Thymus (tissue), 11 donors: ENCODE results near the gene RAB21. TPM values are rescaled to one million over a fixed set of nuclear protein-coding genes. Genes with fewer than 3 reads are reported as not detected.
A peak's percentile ranks its signal among the peaks of the same experiment; 100 is the strongest.

Experiments
- DNase-seq, 9 donors: peaks; one replicate each; pipeline ENCODE4 v3.0.0-alpha.2; 2013; ENCODE audit warnings: low spot score in 9 of 9, low read depth in 6 of 9, missing footprints in 1 of 9
- H3K27ac ChIP-seq, 2 donors: one replicate each; pipeline ENCODE4 v1.5.1; 2013; ENCODE audit warnings: control low read depth in 1 of 2, low read depth in 1 of 2, low read length in 1 of 2, mild to moderate bottlenecking in 1 of 2, moderate library complexity in 1 of 2
- H3K27me3 ChIP-seq, 2 donors: one replicate each; pipeline ENCODE4 v1.5.1; 2013; ENCODE audit warnings: low read length in 1 of 2; ENCODE audit not compliant: control insufficient read depth in 2 of 2, insufficient read depth in 1 of 2
- H3K36me3 ChIP-seq, 2 donors: one replicate each; pipeline ENCODE4 v1.5.1; 2013; ENCODE audit warnings: low read length in 1 of 2, mild to moderate bottlenecking in 1 of 2, moderate library complexity in 1 of 2; ENCODE audit not compliant: control insufficient read depth in 2 of 2, insufficient read depth in 2 of 2
- H3K4me1 ChIP-seq, 2 donors: one replicate each; pipeline ENCODE4 v1.5.1; 2013; ENCODE audit warnings: low read length in 2 of 2; ENCODE audit not compliant: control insufficient read depth in 2 of 2, insufficient read depth in 2 of 2
- H3K4me3 ChIP-seq, 2 donors: one replicate each; pipeline ENCODE4 v1.5.1; 2013; ENCODE audit warnings: low read length in 2 of 2, control low read depth in 1 of 2, mild to moderate bottlenecking in 1 of 2
- H3K9me3 ChIP-seq, 2 donors: one replicate each; pipeline ENCODE4 v1.5.1; 2013; ENCODE audit warnings: low read length in 1 of 2, mild to moderate bottlenecking in 1 of 2; ENCODE audit not compliant: control insufficient read depth in 2 of 2, insufficient read depth in 1 of 2
- WGBS: extraction: QIAGEN DNeasy Blood & Tissue Kit; methylation state at CpG from one replicate; pipeline ENCODE4 v1.1.7; 2013; 5-methylcytosine and 5-hydroxymethylcytosine counted together
- polyA plus RNA-seq: library from polyadenylated mRNA; stranded (reverse); fragments of 200-250 nt; gene quantifications from one replicate; pipeline ENCODE4 v1.2.3, GENCODE V29; 2013
- total RNA-seq: library from RNA; stranded (reverse); fragments of 120-200 nt; gene quantifications from one replicate; pipeline ENCODE4 v1.2.4, GENCODE V29; 2013
- donor health status: healthy.

Gene RAB21
- total and polyA plus RNA-seq, 2 donors = 21.9 to 36.8 TPM

GRCh38 chr12:71782017-71782416 lies 27.4 kb downstream of the RAB21 start:
- 59% methylated on average over 4 of the region's 4 CpGs for WGBS
- H3K27ac ChIP-seq = no peak overlapping the region
- H3K27me3 ChIP-seq = no peaks in the 10 kb centered on the region

GRCh38 chr12:71786829-71787228 lies 32.2 kb downstream of the RAB21 start:
- H3K9me3 ChIP-seq = no peaks in the 10 kb centered on the region
- H3K4me1 ChIP-seq = no peaks in the 10 kb centered on the region
- H3K36me3 ChIP-seq = peaks cover 6 to 28% of the 10 kb centered on the region in 2 donors
- no peak for DNase-seq
- no peak overlapping the region for H3K4me3 ChIP-seq
- no peaks in the 10 kb centered on the region for H3K27me3 ChIP-seq
- H3K27ac ChIP-seq = no peak overlapping the region
- WGBS = 63% methylated on average over 1 of the region's 1 CpG

More at GRCh38 chr12:71782017-71782416, 27.4 kb downstream of the RAB21 start:
- DNase-seq = no peak
- peaks cover 11 to 31% of the 10 kb centered on the region in 2 donors for H3K36me3 ChIP-seq
- no peaks in the 10 kb centered on the region for H3K4me1 ChIP-seq
- no peaks in the 10 kb centered on the region for H3K9me3 ChIP-seq
- H3K4me3 ChIP-seq = no peak overlapping the region

- H3K36me3 ChIP-seq = peaks cover 6 to 28% of the 10 kb centered on the region in 2 donors
- H3K4me1 ChIP-seq = no peaks in the 10 kb centered on the region
- no peak overlapping the region for H3K4me3 ChIP-seq
- WGBS = 15% methylated on average over 1 of the region's 1 CpG
- no peaks in the 10 kb centered on the region for H3K27me3 ChIP-seq
- no peaks in the 10 kb centered on the region for H3K9me3 ChIP-seq
- peak in 4 of 9 donors; percentile 5 to 24 (median 14) for DNase-seq
- peak overlapping the region in 1 of 2 donors; percentile 15 for H3K27ac ChIP-seq
Measured at GRCh38 chr12:71787580-71787979, 32.9 kb downstream of the RAB21 start.

GRCh38 chr12:71790331-71790730 lies 35.7 kb downstream of the RAB21 start:
- no peak for DNase-seq
- no peaks in the 10 kb centered on the region for H3K9me3 ChIP-seq
- no peak overlapping the region for H3K27ac ChIP-seq
- H3K36me3 ChIP-seq = peaks cover 3 to 16% of the 10 kb centered on the region in 2 donors
- no peaks in the 10 kb centered on the region for H3K27me3 ChIP-seq
- no peak overlapping the region for H3K4me3 ChIP-seq
- H3K4me1 ChIP-seq = no peaks in the 10 kb centered on the region
- 0% methylated on average over 1 of the region's 1 CpG for WGBS

- Histone ChIP-seq H3K4me3 (no peak overlapping the region), H3K9me3 (no peaks in the 10 kb centered on the region), H3K36me3 (peaks cover 0 to 9% of the 10 kb centered on the region in 2 donors), H3K4me1 (no peaks in the 10 kb centered on the region), H3K27ac (no peak overlapping the region), H3K27me3 (no peaks in the 10 kb centered on the region)
- WGBS = 93% methylated on average over 4 of the region's 4 CpGs
- DNase-seq = no peak
Measured at GRCh38 chr12:71791473-71792150, 36.9 kb downstream of the RAB21 start.

DNA sequence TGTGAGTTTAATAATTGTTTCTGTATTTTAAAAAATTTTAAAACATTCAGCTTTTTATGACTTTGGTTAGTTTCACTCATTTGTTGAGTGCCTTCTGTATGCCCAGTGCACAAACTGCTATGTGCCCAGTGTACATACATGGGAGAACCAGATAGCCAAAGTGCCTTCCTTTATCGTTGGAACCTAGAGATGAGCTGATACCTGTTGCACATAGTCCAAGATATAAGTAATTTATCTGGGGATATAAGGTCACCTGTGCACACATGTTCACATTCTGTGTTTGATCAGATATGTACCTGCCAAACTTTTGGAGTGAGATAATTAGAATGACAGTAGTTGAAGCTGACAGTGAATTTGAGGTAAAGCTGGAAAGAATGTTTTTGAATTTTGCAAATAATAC lies 37.9 kb downstream of the RAB21 start:
- no peak overlapping the region for H3K4me3 ChIP-seq
- H3K27me3 ChIP-seq = no peaks in the 10 kb centered on the region
- H3K9me3 ChIP-seq = no peaks in the 10 kb centered on the region
- H3K4me1 ChIP-seq = no peaks in the 10 kb centered on the region
- no peak for DNase-seq
- H3K36me3 ChIP-seq = peaks cover 0 to 4% of the 10 kb centered on the region in 2 donors
- WGBS = 99% methylated on average over 1 of the region's 1 CpG
- no peak overlapping the region for H3K27ac ChIP-seq

DNA sequence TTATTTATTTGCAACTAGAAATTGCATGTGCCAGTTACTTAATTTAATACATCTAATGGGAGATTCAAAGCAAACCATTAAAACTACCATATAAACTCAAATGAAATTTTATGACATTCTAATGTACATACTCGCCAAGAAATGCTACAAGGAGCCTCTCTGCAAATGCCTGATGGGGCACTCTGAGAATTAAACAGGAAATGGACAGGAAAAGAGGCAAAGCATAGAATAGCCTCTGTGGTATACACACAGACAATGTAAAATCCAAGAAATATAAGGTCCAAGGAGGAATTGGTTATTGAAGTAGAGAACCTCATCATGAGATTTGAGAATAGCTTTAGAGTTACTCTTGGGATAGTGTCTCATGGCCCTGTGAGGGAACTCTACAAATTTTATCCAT lies 41.2 kb downstream of the RAB21 start:
- Histone ChIP-seq H3K4me3 (no peak overlapping the region), H3K9me3 (no peaks in the 10 kb centered on the region), H3K27me3 (no peaks in the 10 kb centered on the region), H3K36me3 (no peaks in the 10 kb centered on the region), H3K27ac (no peak overlapping the region), H3K4me1 (no peaks in the 10 kb centered on the region)
- WGBS = no CpG with 5 or more reads among the region's 1 CpG
- no peak for DNase-seq

- no peaks in the 10 kb centered on the region for H3K27me3 ChIP-seq
- 97% methylated on average over 1 of the region's 1 CpG for WGBS
Measured at GRCh38 chr12:71797531-71797930, 42.9 kb downstream of the RAB21 start.

DNA sequence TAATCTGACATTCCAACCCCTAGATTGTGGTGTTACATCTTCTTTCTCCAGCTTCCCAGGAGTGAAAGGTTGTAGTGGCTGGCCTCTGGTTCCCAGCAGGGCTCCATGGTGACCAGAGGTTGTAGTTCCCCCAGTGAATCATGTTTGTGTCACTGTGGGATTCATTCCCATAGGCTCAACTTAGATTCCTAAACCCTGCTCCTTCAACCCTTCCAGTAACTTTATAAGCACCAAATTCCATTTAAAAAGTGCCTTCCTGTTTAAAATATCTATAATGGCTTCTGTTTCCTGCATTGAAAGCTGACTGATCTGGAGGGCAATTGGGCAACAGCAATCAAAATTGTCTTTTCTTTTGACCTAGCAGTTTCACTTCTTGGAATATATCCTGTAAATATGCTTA lies 44.4 kb downstream of the RAB21 start:
- H3K27ac ChIP-seq = peak overlapping the region in 1 of 2 donors; percentile 52
- no peak for DNase-seq

More at GRCh38 chr12:71797531-71797930, 42.9 kb downstream of the RAB21 start:
- no peaks in the 10 kb centered on the region for H3K9me3 ChIP-seq
- no peak overlapping the region for H3K27ac ChIP-seq
- H3K4me1 ChIP-seq = no peaks in the 10 kb centered on the region
- H3K4me3 ChIP-seq = no peak overlapping the region
- no peak for DNase-seq
- H3K36me3 ChIP-seq = no peaks in the 10 kb centered on the region

More for the DNA sequence above, 44.4 kb downstream of the RAB21 start:
- Histone ChIP-seq H3K4me3 (no peak overlapping the region), H3K27me3 (no peaks in the 10 kb centered on the region), H3K4me1 (no peaks in the 10 kb centered on the region), H3K36me3 (no peaks in the 10 kb centered on the region), H3K9me3 (no peaks in the 10 kb centered on the region)
